Caco-2 (cell line): ENCODE results near the gene SUMF1. TPM values are rescaled to one million over a fixed set of nuclear protein-coding genes. Genes with fewer than 3 reads are reported as not detected.

Experiments
- BruUV-seq: library from RNA; stranded (reverse); fragments of 400-500 nt; replicated peaks from 2 replicates; lab custom pipeline; 2021; lab: Mats Ljungman, UMichigan
- CTCF ChIA-PET: fragments of 300-600 bp; sonication (Branson Sonifier 250); formaldehyde crosslinking; loops from one replicate; lab custom pipeline; 2022; ENCODE audit warnings: antibody characterized with exemption; lab: Charles Lee
- POLR2A ChIA-PET: fragments of 300-600 bp; sonication (Branson Sonifier 250); formaldehyde crosslinking; loops from one replicate; lab custom pipeline; 2022; ENCODE audit warnings: antibody characterized with exemption; lab: Charles Lee
- DNase-seq, 2 experiments: peaks; one replicate each; pipeline versions ENCODE4 v3.0.0 to v3.0.0-alpha.2; 2020 to 2022
- H3K27me3 ChIP-seq: replicated peaks from 2 replicates; pipeline ENCODE4 v1.6.0; 2011; ENCODE audit warnings: low read length; ENCODE audit not compliant: control insufficient read depth, insufficient read depth
- H3K36me3 ChIP-seq: 2 replicates; pipeline ENCODE4 v1.5.1; 2011; ENCODE audit warnings: low read length; ENCODE audit not compliant: control insufficient read depth, insufficient read depth
- H3K4me1 ChIP-seq: fragments of 250-450 bp; sonication (Bioruptor Pico); 2 replicates; pipeline ENCODE4 v1.5.1; 2020; ENCODE audit warnings: mild to moderate bottlenecking
- H3K4me3 ChIP-seq: 2 replicates; pipeline ENCODE4 v1.5.1; 2011; ENCODE audit warnings: low read depth, mild to moderate bottlenecking, control low read depth, low read length
- H3K9me3 ChIP-seq: fragments of 250-450 bp; sonication (Bioruptor Pico); 2 replicates; pipeline ENCODE4 v1.5.1; 2020; ENCODE audit warnings: mild to moderate bottlenecking, moderate library complexity
- H3K27ac Mint-ChIP-seq: one replicate; pipeline ENCODE4 v1.8.0; 2022; ENCODE audit warnings: mixed read lengths; ENCODE audit not compliant: unreplicated experiment
- H3K27me3 Mint-ChIP-seq: one replicate; pipeline ENCODE4 v1.8.0; 2022; ENCODE audit warnings: mixed read lengths; ENCODE audit not compliant: insufficient read depth, unreplicated experiment
- H3K36me3 Mint-ChIP-seq: one replicate; pipeline ENCODE4 v1.8.0; 2022; ENCODE audit warnings: mild to moderate bottlenecking, mixed read lengths; ENCODE audit not compliant: insufficient read depth, unreplicated experiment
- H3K4me1 Mint-ChIP-seq: one replicate; pipeline ENCODE4 v1.8.0; 2022; ENCODE audit warnings: low read depth, mixed read lengths; ENCODE audit not compliant: unreplicated experiment
- H3K4me3 Mint-ChIP-seq: one replicate; pipeline ENCODE4 v1.8.0; 2022; ENCODE audit warnings: mild to moderate bottlenecking, moderate library complexity, mixed read lengths; ENCODE audit not compliant: unreplicated experiment
- H3K9me3 Mint-ChIP-seq: one replicate; pipeline ENCODE4 v1.8.0; 2022; ENCODE audit warnings: mixed read lengths; ENCODE audit not compliant: unreplicated experiment
- CTCF ChIP-seq, 2 experiments: fragments of 200-600 bp in 1 of 2; IDR thresholded peaks; 1 replicate in 1 of 2; 2 replicates in 1 of 2; pipeline versions ENCODE4 v1.5.1 to v1.8.0; 2011 to 2022; ENCODE audit warnings: antibody characterized with exemption in 1 of 2, control low read depth in 1 of 2, inconsistent platforms in 1 of 2, low read depth in 1 of 2, low read length in 1 of 2, mild to moderate bottlenecking in 1 of 2, moderate library complexity in 1 of 2; ENCODE audit not compliant: insufficient read depth in 1 of 2, severe bottlenecking in 1 of 2, unreplicated experiment in 1 of 2
- intact Hi-C: fragments of 100-400 bp; cut with micrococcal nuclease; formaldehyde crosslinking; loops from one replicate; pipeline ENCODE4 v1.10.0; 2022; ENCODE audit not compliant: unreplicated experiment
- total RNA-seq: library from RNA; stranded (reverse); gene quantifications from 2 replicates; pipeline ENCODE4 v1.2.3, GENCODE V29; 2022

Gene SUMF1
- total RNA-seq, 1 experiment from 2014 or later = 24.4 TPM

- no peak for TF ChIP-seq CTCF (IDR thresholded peaks at IDR 0.05; ENCODE audit: insufficient read depth in 1 of 2, low read depth in 1 of 2, low read length in 1 of 2, severe bottlenecking in 1 of 2, unreplicated experiment in 1 of 2)
- H3K4me3 Mint-ChIP-seq = no peak overlapping the region
- no peaks in the 10 kb centered on the region for H3K36me3 ChIP-seq
- intact Hi-C loops = no loop called here
- H3K4me3 ChIP-seq = no peak overlapping the region
- CTCF ChIA-PET = no interaction called here
- H3K27me3 ChIP-seq = no peaks in the 10 kb centered on the region
- no peaks in the 10 kb centered on the region for H3K36me3 Mint-ChIP-seq
- POLR2A ChIA-PET = no interaction called here
- H3K9me3 Mint-ChIP-seq = no peaks in the 10 kb centered on the region
- no peaks in the 10 kb centered on the region for H3K9me3 ChIP-seq
- DNase-seq = no peak
- H3K4me1 Mint-ChIP-seq = no peaks in the 10 kb centered on the region
- H3K4me1 ChIP-seq = no peaks in the 10 kb centered on the region
- no peak overlapping the region for H3K27ac Mint-ChIP-seq
- BruUV-seq = no TSS peak
- H3K27me3 Mint-ChIP-seq = no peaks in the 10 kb centered on the region
Measured at GRCh38 chr3:4362523-4362922, 104.5 kb downstream of the SUMF1 start.

GRCh38 chr3:4360817-4361216 is 106.3 kb downstream of the SUMF1 start:
- Histone ChIP-seq H3K27me3 (no peaks in the 10 kb centered on the region), H3K9me3 (no peaks in the 10 kb centered on the region), H3K4me3 (no peak overlapping the region), H3K4me1 (peaks cover under 1% of the 10 kb centered on the region; the same call in 1 of the 2 replicates), H3K36me3 (no peaks in the 10 kb centered on the region)
- Mint-ChIP-seq H3K4me3 (no peak overlapping the region), H3K4me1 (no peaks in the 10 kb centered on the region), H3K27me3 (no peaks in the 10 kb centered on the region), H3K27ac (no peak overlapping the region), H3K36me3 (no peaks in the 10 kb centered on the region), H3K9me3 (no peaks in the 10 kb centered on the region)
- intact Hi-C loops = no loop called here
- ChIA-PET CTCF (no interaction called here), POLR2A (no interaction called here)
- DNase-seq = no peak
- TF ChIP-seq CTCF (IDR thresholded peaks at IDR 0.05; ENCODE audit: insufficient read depth in 1 of 2, low read depth in 1 of 2, low read length in 1 of 2, severe bottlenecking in 1 of 2, unreplicated experiment in 1 of 2) = no peak
- BruUV-seq = no TSS peak

- BruUV-seq = no TSS peak
- POLR2A ChIA-PET = no interaction called here
Measured at GRCh38 chr3:4359805-4360502, 107.1 kb downstream of the SUMF1 start.

More at GRCh38 chr3:4359805-4360502, 107.1 kb downstream of the SUMF1 start:
- Histone ChIP-seq H3K9me3 (no peaks in the 10 kb centered on the region), H3K4me1 (peaks cover 5% of the 10 kb centered on the region; the same call in 1 of the 2 replicates), H3K36me3 (no peaks in the 10 kb centered on the region), H3K4me3 (no peak overlapping the region), H3K27me3 (no peaks in the 10 kb centered on the region)
- Mint-ChIP-seq H3K27ac (no peak overlapping the region), H3K4me3 (no peak overlapping the region), H3K9me3 (no peaks in the 10 kb centered on the region), H3K36me3 (no peaks in the 10 kb centered on the region), H3K4me1 (peaks cover 6% of the 10 kb centered on the region), H3K27me3 (no peaks in the 10 kb centered on the region)
- CTCF ChIA-PET = no interaction called here
- intact Hi-C loops = no loop called here
- no peak for TF ChIP-seq CTCF (IDR thresholded peaks at IDR 0.05; ENCODE audit: insufficient read depth in 1 of 2, low read depth in 1 of 2, low read length in 1 of 2, severe bottlenecking in 1 of 2, unreplicated experiment in 1 of 2)
- no peak for DNase-seq
